Glutamatergic neuron (in vitro differentiated cells): Measurements from ENCODE around the gene GNE. TPM values are rescaled to one million over a fixed set of nuclear protein-coding genes. Genes with fewer than 3 reads are reported as not detected.
A peak's percentile ranks its signal among the peaks of the same experiment; 100 is the strongest.

Experiments used
- DNase-seq: peaks from one replicate; pipeline ENCODE4 v3.0.0; 2022
- H3K27ac Mint-ChIP-seq: one replicate; pipeline ENCODE4 v1.8.0; 2020; ENCODE audit warnings: mild to moderate bottlenecking, mixed read lengths, inconsistent platforms; ENCODE audit not compliant: unreplicated experiment
- H3K27me3 Mint-ChIP-seq: one replicate; pipeline ENCODE4 v1.8.0; 2020; ENCODE audit warnings: mild to moderate bottlenecking, moderate library complexity, mixed read lengths, inconsistent platforms; ENCODE audit not compliant: unreplicated experiment
- H3K36me3 Mint-ChIP-seq: one replicate; pipeline ENCODE4 v1.8.0; 2020; ENCODE audit warnings: mild to moderate bottlenecking, mixed read lengths, inconsistent platforms; ENCODE audit not compliant: unreplicated experiment
- H3K4me1 Mint-ChIP-seq: one replicate; pipeline ENCODE4 v1.8.0; 2020; ENCODE audit warnings: mild to moderate bottlenecking, low read depth, mixed read lengths, inconsistent platforms; ENCODE audit not compliant: unreplicated experiment
- H3K4me3 Mint-ChIP-seq: one replicate; pipeline ENCODE4 v1.8.0; 2020; ENCODE audit warnings: mild to moderate bottlenecking, mixed read lengths, inconsistent platforms; ENCODE audit not compliant: unreplicated experiment
- H3K9me3 Mint-ChIP-seq: one replicate; pipeline ENCODE4 v1.8.0; 2020; ENCODE audit warnings: mild to moderate bottlenecking, moderate library complexity, mixed read lengths, inconsistent platforms; ENCODE audit not compliant: unreplicated experiment
- CTCF ChIP-seq: fragments of 200-600 bp; sonication (generic); IDR thresholded peaks from one replicate; pipeline ENCODE4 v1.5.0; 2021; ENCODE audit not compliant: partially characterized antibody, unreplicated experiment
- total RNA-seq: library from RNA; stranded (reverse); fragmentation: NEBNext Ultra II Directional; extraction: Animal tissue kit (Norgen Biotek cat#: 25700); gene quantifications from one replicate; pipeline ENCODE4 v1.2.1, GENCODE V29; 2021; ENCODE audit not compliant: unreplicated experiment

The GNE gene
- total RNA-seq, 1 donor from 2014 or later, result 29.2 TPM

DNA sequence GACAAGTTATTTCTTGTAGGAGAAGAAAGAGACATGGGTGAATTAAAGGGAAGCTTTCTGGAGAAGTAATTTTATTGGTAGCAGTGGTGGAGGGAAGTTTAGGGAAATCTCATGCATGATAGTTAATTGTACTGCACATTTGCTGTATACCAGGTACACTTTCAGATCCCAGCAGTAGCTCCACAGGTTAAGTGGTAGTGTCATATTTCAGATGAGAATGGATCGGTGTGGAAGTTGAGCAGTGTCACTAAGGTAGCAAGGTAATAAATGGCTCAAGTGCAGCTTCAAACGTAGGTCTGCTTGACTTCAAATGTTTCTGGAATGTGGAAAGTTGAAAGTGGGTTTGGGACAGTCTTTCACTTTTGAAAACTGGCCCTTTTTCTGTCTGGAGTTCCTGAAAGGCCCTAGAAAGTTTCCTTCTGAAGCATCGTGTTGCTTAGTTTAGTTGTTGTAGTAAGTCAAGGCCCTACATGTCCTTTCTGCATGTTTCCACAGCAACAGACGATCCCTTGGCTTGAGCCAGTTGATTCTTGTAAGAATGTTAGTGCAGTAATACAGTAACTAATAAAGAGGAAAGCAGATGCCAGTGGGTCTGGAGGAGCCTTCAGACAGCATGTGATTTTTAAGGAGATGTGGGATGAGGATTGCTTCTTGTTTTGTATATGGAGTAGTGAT is 63.8 kb downstream of the GNE start:
- Mint-ChIP-seq H3K4me1 (peaks cover 21% of the 10 kb centered on the region), H3K4me3 (no peak overlapping the region)

DNA sequence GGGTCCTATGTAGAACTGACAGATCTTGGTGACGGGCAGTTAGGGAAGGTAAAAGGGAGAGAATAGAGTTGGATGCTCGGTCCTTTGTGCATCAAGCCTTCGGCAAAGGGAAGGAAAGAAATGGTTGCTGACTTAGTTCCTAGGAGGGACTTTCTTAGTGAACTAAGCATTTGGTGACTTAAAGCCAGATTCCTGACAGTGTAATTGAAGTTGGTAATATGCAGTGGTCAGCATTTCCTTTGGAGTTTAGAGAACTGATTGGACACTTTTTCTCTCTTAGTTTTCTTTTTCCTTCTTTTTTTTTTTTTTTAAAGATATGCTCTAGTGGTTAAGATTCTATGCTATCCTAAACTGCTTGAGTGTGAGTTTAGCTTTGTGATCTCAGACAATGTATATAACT is 65.2 kb downstream of the GNE start:
- no peak for TF ChIP-seq CTCF
- Mint-ChIP-seq H3K9me3 (no peaks in the 10 kb centered on the region), H3K4me1 (peaks cover 21% of the 10 kb centered on the region), H3K36me3 (no peaks in the 10 kb centered on the region), H3K27me3 (peaks cover 1% of the 10 kb centered on the region), H3K4me3 (peak overlapping the region; percentile 98), H3K27ac (peak overlapping the region; percentile 40)
- DNase-seq, result no peak

More for the DNA sequence above, 63.8 kb downstream of the GNE start:
- no peak for DNase-seq
- Mint-ChIP-seq H3K36me3 (no peaks in the 10 kb centered on the region), H3K27ac (no peak overlapping the region), H3K9me3 (no peaks in the 10 kb centered on the region), H3K27me3 (no peaks in the 10 kb centered on the region)
- no peak for TF ChIP-seq CTCF

DNA sequence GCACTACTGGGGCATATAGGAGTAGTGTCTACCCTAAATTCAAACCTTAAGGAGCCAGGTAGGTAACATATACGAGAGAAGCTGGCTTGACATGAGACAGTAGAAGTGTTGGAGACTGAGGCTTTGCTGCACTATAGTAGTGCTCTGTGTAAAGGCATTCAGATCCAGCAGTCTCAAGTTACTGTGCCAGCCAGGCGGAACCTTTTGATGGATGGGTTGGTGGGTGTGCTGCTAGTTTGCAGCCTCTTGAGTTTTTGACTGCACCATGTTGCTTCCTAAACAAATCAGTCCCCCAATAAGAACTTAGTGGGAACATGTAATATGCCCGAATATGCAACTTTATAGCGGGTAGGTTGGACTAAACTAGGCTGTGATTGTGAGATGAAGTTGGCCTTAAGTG is 66.1 kb downstream of the GNE start:
- DNase-seq, result no peak
- Mint-ChIP-seq H3K36me3 (no peaks in the 10 kb centered on the region), H3K9me3 (no peaks in the 10 kb centered on the region), H3K4me1 (peaks cover 21% of the 10 kb centered on the region), H3K27me3 (peaks cover 3% of the 10 kb centered on the region), H3K27ac (no peak overlapping the region), H3K4me3 (peak overlapping the region; percentile 98)
- no peak for TF ChIP-seq CTCF

DNA sequence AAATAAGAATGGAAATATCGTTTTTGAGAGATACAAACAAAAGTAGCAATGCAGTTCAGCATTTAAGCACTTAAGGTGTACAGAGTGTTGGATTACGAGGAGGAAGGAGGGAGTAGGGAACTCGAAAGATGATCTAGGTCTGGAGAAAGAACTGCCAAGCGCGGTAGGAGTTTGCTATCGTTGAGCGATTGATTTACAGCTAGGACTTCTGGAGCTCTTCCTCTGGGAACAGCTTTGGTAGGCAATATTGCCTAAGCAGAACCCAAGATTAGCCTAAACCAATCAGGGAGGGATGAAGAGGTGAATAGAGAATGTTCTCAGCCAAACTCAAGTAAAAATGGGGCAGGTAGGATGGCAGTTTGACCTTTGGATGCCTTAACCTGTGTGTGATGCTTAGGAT is 66.6 kb downstream of the GNE start:
- H3K4me1 Mint-ChIP-seq, result peaks cover 21% of the 10 kb centered on the region
- no peaks in the 10 kb centered on the region for H3K9me3 Mint-ChIP-seq
- H3K4me3 Mint-ChIP-seq, result peak overlapping the region; percentile 98

More for the DNA sequence above, 66.6 kb downstream of the GNE start:
- TF ChIP-seq CTCF, result no peak
- no peaks in the 10 kb centered on the region for H3K36me3 Mint-ChIP-seq
- no peak for DNase-seq
- peaks cover 3% of the 10 kb centered on the region for H3K27me3 Mint-ChIP-seq
- H3K27ac Mint-ChIP-seq, result peak overlapping the region; percentile 69
